GM12873 (cell line): ENCODE data around the gene PSME4.

Source experiments
- TF ChIP-seq, protein P1 (sequence below): IDR thresholded peaks from 2 replicates; pipeline ENCODE4 v1.5.1; 2012; ENCODE audit warnings: low read depth, mild to moderate bottlenecking, moderate library complexity, low read length, control low read depth; ENCODE audit not compliant: insufficient read depth; ENCODE audit errors: missing control alignments

The PSME4 gene, protein sequence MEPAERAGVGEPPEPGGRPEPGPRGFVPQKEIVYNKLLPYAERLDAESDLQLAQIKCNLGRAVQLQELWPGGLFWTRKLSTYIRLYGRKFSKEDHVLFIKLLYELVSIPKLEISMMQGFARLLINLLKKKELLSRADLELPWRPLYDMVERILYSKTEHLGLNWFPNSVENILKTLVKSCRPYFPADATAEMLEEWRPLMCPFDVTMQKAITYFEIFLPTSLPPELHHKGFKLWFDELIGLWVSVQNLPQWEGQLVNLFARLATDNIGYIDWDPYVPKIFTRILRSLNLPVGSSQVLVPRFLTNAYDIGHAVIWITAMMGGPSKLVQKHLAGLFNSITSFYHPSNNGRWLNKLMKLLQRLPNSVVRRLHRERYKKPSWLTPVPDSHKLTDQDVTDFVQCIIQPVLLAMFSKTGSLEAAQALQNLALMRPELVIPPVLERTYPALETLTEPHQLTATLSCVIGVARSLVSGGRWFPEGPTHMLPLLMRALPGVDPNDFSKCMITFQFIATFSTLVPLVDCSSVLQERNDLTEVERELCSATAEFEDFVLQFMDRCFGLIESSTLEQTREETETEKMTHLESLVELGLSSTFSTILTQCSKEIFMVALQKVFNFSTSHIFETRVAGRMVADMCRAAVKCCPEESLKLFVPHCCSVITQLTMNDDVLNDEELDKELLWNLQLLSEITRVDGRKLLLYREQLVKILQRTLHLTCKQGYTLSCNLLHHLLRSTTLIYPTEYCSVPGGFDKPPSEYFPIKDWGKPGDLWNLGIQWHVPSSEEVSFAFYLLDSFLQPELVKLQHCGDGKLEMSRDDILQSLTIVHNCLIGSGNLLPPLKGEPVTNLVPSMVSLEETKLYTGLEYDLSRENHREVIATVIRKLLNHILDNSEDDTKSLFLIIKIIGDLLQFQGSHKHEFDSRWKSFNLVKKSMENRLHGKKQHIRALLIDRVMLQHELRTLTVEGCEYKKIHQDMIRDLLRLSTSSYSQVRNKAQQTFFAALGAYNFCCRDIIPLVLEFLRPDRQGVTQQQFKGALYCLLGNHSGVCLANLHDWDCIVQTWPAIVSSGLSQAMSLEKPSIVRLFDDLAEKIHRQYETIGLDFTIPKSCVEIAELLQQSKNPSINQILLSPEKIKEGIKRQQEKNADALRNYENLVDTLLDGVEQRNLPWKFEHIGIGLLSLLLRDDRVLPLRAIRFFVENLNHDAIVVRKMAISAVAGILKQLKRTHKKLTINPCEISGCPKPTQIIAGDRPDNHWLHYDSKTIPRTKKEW (N-terminal part only)

DNA sequence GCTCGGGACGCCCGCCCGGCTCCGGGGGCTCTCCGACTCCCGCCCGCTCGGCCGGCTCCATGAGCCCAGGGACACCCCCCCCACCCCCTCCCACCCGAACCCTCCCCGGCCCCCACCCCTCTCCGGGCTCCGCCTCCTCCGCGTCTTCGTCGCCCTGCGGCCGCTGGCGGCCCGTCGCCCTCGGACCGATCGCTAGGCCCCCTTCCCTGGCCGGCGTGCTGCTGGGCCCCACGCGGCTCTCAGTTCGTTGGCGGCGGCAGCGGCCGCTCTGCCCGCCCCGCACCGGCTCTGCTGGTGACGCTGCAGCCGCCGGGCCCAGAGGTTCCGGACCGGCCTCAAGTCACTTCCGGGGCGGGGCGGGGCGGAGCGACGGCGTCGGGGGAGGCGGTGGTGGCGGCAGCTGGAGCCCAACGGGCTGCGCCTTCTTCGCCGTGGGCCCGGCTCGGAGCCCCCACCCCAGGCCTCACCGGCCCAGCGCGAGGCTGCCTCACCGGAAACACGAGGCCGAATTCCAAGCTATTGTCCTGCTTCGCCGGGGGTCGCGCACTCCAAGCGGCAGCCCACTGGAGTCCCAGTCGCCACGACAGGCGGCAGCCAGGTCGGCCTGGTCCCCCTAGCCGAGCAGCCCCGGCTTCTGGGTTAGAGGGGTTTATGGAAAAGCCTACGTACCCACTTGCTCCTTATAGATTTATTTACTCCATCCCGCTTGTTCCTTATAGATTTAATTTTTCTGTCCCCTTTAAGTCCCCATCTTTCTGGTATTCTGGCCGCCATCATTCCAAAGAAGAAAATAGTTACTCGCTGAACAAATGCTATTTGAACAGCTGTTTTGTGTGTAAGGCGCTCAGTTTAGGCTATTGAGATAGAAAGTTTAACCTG, at the start of gene PSME4:
TSS of gene PSME4 (minus strand) at position 270 of the 879 bp plus-strand sequence. CDS start at position 61, 209 bp downstream.
- TF ChIP-seq, protein P1, sequence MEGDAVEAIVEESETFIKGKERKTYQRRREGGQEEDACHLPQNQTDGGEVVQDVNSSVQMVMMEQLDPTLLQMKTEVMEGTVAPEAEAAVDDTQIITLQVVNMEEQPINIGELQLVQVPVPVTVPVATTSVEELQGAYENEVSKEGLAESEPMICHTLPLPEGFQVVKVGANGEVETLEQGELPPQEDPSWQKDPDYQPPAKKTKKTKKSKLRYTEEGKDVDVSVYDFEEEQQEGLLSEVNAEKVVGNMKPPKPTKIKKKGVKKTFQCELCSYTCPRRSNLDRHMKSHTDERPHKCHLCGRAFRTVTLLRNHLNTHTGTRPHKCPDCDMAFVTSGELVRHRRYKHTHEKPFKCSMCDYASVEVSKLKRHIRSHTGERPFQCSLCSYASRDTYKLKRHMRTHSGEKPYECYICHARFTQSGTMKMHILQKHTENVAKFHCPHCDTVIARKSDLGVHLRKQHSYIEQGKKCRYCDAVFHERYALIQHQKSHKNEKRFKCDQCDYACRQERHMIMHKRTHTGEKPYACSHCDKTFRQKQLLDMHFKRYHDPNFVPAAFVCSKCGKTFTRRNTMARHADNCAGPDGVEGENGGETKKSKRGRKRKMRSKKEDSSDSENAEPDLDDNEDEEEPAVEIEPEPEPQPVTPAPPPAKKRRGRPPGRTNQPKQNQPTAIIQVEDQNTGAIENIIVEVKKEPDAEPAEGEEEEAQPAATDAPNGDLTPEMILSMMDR = no peak

DNA sequence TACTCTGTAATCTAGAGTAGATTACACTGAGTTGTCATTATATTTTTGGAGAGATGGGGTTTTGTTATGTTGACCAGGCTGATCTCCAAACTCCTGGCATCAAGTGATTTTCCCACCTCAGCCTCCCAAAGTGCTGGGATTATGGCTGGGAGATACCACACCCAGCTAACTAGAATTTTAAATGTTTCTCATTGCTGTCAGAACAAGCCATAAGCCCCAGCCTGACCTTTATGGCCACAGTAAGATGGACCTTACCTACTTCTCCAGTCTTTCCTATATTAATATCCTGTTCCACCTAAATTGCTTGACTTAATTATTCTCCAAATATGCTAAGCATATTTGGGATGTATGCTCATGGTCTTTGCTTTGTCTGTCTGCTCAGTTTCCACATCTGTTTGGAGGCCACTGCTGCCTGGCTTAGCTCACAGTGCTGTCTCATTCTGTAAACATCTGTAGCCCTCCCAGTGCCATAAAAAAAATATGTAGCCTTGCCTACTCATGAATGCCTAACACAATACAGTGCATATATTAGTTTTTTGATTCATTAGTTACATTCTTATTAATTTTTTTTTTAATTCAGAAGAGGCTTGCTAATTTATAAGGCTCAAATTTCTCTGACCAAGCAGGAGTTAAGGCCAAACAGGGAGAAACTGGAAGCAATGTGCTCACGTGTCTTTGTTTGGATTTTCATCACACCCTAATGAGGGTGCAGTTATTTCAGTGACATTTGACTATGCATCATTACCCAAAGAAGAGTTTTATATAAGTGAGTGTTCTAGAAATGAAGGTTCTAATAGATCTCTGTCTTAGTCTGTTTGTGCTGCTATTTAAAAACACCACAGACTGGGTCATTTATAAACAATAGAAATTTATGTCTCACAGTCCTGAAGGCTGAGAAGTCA, 45.3 kb upstream of the PSME4 start:
- TF ChIP-seq, protein P1 = no peak

DNA sequence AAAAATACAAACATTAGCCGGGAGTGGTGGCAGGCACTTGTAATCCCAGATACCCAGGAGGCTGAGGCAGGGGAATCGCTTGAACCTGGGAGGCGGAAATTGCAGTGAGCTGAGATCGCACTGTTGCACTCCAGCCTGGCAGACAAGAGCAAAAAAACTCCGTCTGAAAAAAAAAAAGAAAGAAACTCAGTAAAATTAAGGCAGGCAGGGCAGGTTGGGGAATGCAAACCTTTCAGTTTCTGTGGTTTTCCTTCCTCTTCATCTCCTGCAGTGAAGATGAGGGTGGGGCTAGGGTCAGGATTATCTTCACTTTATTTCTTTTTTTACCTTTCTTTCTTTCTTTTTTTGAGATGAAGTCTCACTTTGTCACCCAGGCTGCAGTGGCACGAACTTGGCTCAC, 43.2 kb upstream of the PSME4 start:
- TF ChIP-seq, protein P1 = no peak

DNA sequence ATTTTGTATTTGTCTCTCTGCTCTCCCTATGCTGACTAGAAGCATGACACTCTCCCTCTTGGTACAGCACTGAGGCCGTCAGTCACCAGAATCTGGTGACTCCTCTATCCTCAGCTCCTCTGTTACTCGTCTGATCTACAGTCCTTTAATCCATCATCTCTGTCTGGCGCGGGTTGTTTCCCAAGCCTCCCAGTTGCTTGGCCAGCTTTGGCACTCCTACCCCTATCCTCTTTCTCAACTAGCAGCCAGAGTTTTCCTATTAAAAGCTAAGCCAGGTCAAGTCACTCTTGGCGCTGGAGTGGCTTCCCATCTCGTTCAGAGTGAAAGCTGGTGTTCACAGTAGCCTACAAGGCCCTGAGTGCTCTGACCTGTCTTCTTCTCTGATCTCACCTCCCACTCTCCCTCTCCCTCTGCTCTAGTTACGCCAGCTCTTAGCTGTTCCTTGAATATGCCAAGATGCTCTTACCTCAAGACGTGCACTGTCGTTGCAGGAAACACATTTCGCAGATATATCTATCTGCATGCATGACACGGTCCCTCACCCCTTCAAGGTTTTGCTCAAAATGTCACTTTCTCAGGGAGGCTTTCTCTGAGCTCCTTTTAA, 41.8 kb upstream of the PSME4 start:
- TF ChIP-seq, protein P1 = no peak

DNA sequence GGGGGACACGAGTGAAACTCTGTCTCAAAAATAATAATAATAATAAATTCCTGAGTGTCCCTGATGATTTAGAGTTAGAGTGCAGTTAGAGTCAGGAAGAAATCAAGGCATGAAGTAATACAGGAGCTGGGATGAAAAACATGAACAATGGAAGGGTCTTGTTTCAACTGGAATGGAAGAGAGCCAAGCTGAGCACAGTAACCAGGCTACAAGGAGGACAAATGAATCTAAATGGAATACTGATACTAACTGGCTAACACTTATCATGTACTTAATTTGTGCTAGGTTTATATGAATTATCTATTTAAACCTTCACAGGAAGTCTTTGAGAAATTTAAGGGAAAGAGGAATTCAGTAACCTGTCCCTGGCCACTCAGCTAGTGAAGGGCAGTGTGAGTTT, 38.8 kb upstream of the PSME4 start:
- TF ChIP-seq, protein P1 = no peak
